ENCODE measurements around the gene IFT88.

Gene IFT88

DNA sequence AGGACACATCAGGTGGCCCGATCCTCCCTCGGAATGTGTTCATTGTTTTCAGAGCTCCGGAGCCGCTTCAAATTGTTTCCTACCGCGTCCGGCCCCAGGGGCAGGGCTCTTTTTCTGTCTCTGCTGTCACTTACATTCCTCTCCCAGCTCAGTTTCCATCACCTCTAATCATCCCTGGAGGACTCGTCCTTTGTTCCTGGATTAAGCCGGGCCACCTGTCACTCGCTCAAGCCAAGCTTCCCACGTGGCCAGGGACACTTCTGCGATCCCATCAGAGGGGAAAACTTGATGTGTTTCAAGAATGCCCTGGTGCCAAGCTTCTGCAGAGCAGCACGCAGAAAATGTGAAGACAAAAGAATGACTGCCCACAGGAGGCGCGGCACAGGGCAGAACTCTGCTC is 150.0 kb downstream of the IFT88 start:
- DNase-seq (ENCODE audit: low read depth in 2 of 2) = no peak

DNA sequence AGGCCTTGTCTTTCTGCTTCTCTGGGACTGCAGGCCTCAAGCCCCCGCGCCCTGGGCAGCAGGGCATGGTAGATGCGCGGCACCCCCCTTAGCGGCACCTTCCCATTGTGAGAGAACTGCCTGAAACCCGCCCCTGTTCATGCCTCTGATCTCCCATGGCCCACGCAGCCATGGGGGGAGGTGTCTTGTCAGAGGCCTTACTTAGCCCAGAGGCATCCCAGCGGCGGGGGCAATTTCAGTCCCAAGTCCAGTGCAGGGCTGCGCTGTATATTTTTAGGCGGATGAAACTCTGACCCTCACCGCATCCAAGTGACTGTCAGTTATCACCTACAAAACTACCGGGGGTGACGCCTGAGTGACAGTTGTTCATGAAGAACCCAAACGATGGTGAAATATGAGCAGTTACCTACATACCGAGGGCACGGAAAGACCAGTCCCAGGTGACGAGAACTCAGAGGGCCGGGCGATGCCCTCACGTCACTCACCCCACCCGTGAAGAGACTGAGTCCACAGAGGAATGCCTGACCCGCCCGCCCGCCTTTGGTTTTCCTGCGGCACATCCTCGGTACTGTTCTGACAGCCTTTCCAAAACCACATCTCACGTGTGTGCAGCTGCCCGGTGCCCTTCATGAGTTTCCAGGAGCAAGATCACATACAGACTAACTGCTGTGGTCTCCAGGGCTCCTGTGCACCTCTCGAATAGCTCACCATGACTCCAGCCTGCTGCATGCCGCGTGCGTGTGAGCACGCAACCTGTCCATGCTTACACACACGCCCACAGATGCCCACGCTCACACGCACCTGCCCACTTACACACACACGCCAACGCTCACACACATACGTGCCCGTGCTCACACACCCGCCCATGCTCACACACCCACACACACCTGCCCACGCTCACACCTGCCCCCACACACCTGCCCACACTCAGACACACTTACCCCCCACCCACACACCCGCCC is 150.9 kb downstream of the IFT88 start:
- no peak for DNase-seq (ENCODE audit: low read depth in 2 of 2)

GRCh38 chr13:20718958-20719566 is 152.1 kb downstream of the IFT88 start:
- DNase-seq (ENCODE audit: low read depth in 2 of 2) = no peak

DNA sequence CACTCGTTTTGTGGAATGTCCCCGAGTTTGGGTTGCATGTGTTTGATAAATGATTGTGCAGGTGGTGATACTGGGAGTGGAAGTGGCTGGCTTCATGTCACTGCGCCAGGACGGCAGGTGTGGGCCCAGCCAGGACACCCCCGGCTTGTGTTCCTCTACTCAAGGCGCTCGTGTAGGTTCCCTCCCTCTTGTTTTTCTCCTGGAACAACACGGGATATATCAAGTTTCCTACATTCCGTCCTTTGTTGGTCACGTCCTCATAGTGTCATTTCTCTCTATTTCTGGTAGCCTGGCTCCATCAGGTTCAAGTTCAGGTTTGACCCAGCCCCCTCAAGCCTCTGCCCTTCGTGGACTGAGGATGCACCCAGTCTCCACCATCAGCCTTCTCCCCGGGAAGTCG is 152.8 kb downstream of the IFT88 start:
- DNase-seq (ENCODE audit: low read depth in 2 of 2) = no peak

DNA sequence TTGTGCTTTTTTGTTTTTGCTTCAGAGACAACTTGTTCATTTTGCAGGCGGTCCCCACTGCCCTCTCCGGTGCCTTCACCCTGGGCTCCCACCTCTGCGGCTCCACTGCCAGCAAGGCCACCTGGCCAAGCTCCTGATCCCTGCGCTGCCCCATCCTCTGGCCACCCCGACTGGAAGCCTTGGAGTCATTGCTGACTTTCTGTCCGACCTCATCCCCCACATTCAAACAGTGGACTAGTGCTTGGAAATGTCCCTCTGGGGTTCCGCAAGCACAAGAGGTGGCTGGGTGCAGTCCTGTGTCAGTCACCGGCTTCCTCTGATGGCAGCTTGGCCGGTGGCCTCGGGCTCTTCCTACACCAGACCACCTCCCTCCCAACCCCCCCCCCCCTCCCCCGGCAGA is 153.5 kb downstream of the IFT88 start:
- DNase-seq (ENCODE audit: low read depth in 2 of 2) = no peak

DNA sequence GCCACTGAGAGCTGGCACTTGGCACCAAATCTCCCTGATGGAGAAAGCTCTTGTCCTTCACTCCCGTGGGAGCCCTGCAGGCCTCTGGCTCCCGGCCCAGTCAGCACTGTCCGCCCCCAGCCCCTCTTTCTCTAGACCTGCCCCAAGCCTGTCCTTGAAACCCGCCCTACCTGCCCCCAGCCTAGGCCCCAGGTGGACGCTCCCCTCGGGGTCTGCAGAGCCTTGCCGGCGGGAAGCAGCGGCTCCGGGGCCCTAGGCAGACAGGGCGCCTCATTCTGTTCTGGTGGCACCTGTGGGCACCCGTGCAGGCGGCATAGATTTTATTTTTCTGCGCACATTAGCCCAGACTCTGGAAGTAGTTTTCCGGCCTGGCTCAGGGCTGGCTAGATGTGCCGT is 154.1 kb downstream of the IFT88 start:
- no peak for DNase-seq (ENCODE audit: low read depth in 2 of 2)

GRCh38 chr13:20721454-20722357 is 154.7 kb downstream of the IFT88 start:
- DNase-seq (ENCODE audit: low read depth in 2 of 2) = no peak

DNA sequence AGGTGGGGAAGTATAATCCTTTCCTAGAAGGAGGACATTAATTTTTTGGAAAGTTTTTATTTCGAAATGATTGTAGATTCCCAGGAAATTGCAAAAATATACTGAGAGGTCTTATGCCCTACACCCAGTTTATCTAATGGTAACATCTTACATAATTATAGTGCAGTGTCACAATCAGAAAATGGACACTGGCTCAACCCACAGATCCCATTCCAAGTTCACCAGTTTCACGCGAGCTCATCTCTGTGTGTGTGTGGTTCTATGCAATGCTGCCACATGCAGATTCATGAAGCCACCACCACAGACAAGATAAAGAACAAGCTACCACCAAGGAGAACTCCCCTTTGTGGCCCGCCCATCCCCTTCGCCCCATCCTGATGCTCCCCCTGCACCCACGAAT is 160.9 kb downstream of the IFT88 start:
- no peak for DNase-seq (ENCODE audit: low read depth in 2 of 2)

- DNase-seq (ENCODE audit: low read depth in 2 of 2) = no peak
Measured at GRCh38 chr13:20728579-20729311, 161.8 kb downstream of the IFT88 start.

DNA sequence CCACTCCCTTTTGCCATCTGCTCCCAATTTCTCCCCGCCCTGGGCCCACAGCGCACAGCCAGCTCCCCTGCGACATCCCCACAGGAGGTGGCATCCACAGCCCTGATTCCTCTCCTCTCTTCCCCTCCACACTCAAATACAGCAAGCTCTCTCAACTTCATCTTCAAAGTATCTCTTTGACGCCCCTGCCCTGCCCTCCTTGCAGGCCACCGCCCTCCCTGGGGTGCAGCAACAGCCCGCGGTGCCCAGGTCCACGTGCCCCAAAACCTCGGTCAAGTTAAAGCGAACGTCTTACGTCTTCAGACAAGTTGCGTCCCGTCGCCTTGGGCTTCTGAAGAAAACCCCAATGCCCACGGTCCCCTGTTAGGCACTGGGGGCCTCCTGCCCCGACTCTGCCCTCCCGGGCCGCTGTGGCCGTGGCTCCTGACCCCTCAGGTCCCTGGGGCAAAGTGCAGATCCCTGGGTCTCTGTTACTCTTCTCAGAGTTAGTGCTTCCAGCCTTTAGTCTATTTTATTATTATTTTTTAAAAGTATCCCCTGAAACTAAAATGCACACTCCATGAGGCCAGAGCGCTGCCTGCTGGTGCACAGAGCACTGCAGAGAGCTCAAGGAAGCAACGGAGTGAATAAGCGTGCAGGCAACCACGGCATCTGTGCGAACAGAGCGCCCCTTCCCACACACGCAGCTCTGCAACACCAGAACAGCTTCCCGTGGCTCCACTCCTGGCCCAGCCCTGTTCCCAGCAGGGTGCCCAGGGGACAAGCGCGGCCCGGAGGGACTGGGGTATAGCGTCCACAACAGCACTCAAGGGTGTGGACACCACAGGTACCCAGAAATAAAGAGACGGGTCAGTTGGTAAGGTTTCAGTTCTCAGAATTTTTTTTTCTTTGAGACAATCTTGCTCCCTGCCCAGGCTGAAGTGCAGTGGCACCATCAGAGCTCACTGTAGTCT is 163.0 kb downstream of the IFT88 start:
- DNase-seq (ENCODE audit: low read depth in 2 of 2) = no peak

DNA sequence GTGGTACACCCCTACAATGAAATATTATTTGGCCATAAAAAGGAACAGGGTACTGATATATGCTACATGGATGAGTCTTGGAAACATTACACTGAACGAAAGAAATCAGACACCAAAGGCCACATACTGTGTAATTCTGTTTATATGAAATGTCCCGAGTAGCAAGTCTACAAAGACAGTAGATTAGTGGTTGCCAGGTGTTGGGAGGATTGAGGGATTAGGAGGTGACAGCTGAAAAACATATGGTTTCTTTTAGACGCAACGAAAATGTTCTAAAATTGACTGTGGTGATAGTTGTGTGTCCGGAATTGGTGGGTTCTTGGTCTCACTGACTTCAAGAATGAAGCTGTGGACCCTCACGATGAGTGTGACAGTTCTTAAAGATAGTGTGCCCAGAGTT is 171.7 kb downstream of the IFT88 start:
- DNase-seq (ENCODE audit: low read depth in 2 of 2) = no peak

DNA sequence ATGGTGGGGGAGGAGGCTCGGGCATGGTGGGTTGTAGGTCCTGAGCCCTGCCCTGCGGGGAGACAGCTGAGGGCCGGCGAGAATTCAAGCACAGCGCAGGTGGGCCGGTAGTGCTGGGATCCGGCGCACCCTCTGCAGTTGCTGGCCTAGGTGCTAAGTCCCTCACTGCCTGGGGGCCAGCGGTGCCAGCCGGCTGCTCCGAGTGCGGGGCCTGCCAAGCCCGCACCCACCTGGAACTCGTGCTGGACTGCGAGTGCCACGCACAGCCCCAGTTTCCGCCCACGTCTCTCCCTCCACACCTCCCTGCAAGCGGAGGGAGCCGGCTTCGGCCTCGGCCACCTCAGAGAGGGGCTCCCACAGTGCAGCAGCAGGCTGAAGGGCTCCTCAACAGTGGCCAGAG is 173.1 kb downstream of the IFT88 start:
- no peak for DNase-seq (ENCODE audit: low read depth in 2 of 2)
